Measurements from ENCODE around the gene FAM131A. TPM values are rescaled to one million over a fixed set of nuclear protein-coding genes. Genes with fewer than 3 reads are reported as not detected.

Gene FAM131A
- total RNA-seq, 2 experiments from 2014 or later = 3.6 to 4.4 TPM

- no peaks in the 10 kb centered on the region for H3K36me3 Mint-ChIP-seq (ENCODE audit: low read depth)
- no peak overlapping the region for H3K27ac Mint-ChIP-seq
- DNase-seq = no peak
- no peaks in the 10 kb centered on the region for H3K9me3 Mint-ChIP-seq
- H3K4me3 Mint-ChIP-seq = no peak overlapping the region
- ChIA-PET POLR2A (no interaction called here), CTCF (interaction anchor here (0.6 to 1.7 kb wide), 2 partner anchors 17 to 99 kb away, joined by 3 to 6 read pairs; no protein-coding TSS in a partner anchor)
- peaks cover 14% of the 10 kb centered on the region for H3K27me3 Mint-ChIP-seq
- no peaks in the 10 kb centered on the region for H3K4me1 Mint-ChIP-seq
Measured at GRCh38 chr3:184388164-184388935, 51.0 kb downstream of the FAM131A start.

GRCh38 chr3:184388936-184389230 is 51.5 kb downstream of the FAM131A start:
- no peaks in the 10 kb centered on the region for H3K36me3 Mint-ChIP-seq (ENCODE audit: low read depth)
- no peak overlapping the region for H3K27ac Mint-ChIP-seq
- CTCF ChIA-PET = interaction anchor here (0.6 to 1.7 kb wide), 2 partner anchors 17 to 98 kb away, joined by 3 to 6 read pairs; no protein-coding TSS in a partner anchor
- POLR2A ChIA-PET = no interaction called here
- peaks cover 14% of the 10 kb centered on the region for H3K27me3 Mint-ChIP-seq
- H3K9me3 Mint-ChIP-seq = no peaks in the 10 kb centered on the region
- DNase-seq = no peak
- no peaks in the 10 kb centered on the region for H3K4me1 Mint-ChIP-seq
- no peak overlapping the region for H3K4me3 Mint-ChIP-seq

- ChIA-PET POLR2A (no interaction called here), CTCF (interaction anchor here (1.5 to 1.7 kb wide), 2 partner anchors 16 to 18 kb away, joined by 3 to 6 read pairs; no protein-coding TSS in a partner anchor)
- Mint-ChIP-seq H3K27me3 (peaks cover 14% of the 10 kb centered on the region), H3K9me3 (no peaks in the 10 kb centered on the region), H3K4me1 (no peaks in the 10 kb centered on the region), H3K27ac (no peak overlapping the region), H3K36me3 (ENCODE audit: low read depth) (no peaks in the 10 kb centered on the region), H3K4me3 (no peak overlapping the region)
- no peak for DNase-seq
Measured at GRCh38 chr3:184389384-184389783, 52.0 kb downstream of the FAM131A start.

GRCh38 chr3:184389935-184390528 is 52.6 kb downstream of the FAM131A start:
- Mint-ChIP-seq H3K4me1 (no peaks in the 10 kb centered on the region), H3K9me3 (no peaks in the 10 kb centered on the region), H3K36me3 (ENCODE audit: low read depth) (no peaks in the 10 kb centered on the region), H3K27me3 (peaks cover 14% of the 10 kb centered on the region), H3K27ac (no peak overlapping the region), H3K4me3 (no peak overlapping the region)
- no peak for DNase-seq
- CTCF ChIA-PET = interaction anchor here (1.5 to 2.4 kb wide), 3 partner anchors 17 to 19 kb away, joined by 3 to 9 read pairs (median 6); no protein-coding TSS in a partner anchor
- POLR2A ChIA-PET = no interaction called here

GRCh38 chr3:184391266-184391665 is 53.9 kb downstream of the FAM131A start:
- H3K4me3 Mint-ChIP-seq = no peak overlapping the region
- CTCF ChIA-PET = interaction anchor here (2.4 kb wide), 1 partner anchor 20 kb away, joined by 9 read pairs; no protein-coding TSS in a partner anchor
- no peaks in the 10 kb centered on the region for H3K9me3 Mint-ChIP-seq

GRCh38 chr3:184395320-184395660 is 57.9 kb downstream of the FAM131A start:
- H3K4me1 Mint-ChIP-seq = no peaks in the 10 kb centered on the region
- H3K36me3 Mint-ChIP-seq (ENCODE audit: low read depth) = no peaks in the 10 kb centered on the region
- H3K27me3 Mint-ChIP-seq = peaks cover 15% of the 10 kb centered on the region
- H3K4me3 Mint-ChIP-seq = no peak overlapping the region
- ChIA-PET CTCF (no interaction called here), POLR2A (no interaction called here)
- DNase-seq = no peak
- no peak overlapping the region for H3K27ac Mint-ChIP-seq
- H3K9me3 Mint-ChIP-seq = no peaks in the 10 kb centered on the region

More at GRCh38 chr3:184391266-184391665, 53.9 kb downstream of the FAM131A start:
- Mint-ChIP-seq H3K27ac (no peak overlapping the region), H3K36me3 (ENCODE audit: low read depth) (no peaks in the 10 kb centered on the region), H3K4me1 (no peaks in the 10 kb centered on the region), H3K27me3 (peaks cover 11% of the 10 kb centered on the region)
- POLR2A ChIA-PET = no interaction called here
- no peak for DNase-seq

Other genes starting within 250 kb of the FAM131A start
- not detected for gene HTR3E, start 240.5 kb upstream of the FAM131A start, total RNA-seq
- gene EIF2B5, start 202.2 kb upstream of the FAM131A start, total RNA-seq = 10 to 100 TPM; 53.0 to 60.0 TPM
- gene DVL3, start 182.2 kb upstream of the FAM131A start, total RNA-seq = 10 to 100 TPM; 35.0 to 36.3 TPM
- gene AP2M1, start 162.7 kb upstream of the FAM131A start, total RNA-seq = 100 to 1,000 TPM; 222 to 223 TPM
- 10 to 100 TPM; 62.2 to 64.4 TPM for gene ABCF3, start 151.4 kb upstream of the FAM131A start, total RNA-seq
- gene VWA5B2, start 108.0 kb upstream of the FAM131A start, total RNA-seq = not detected
- gene ALG3, start 88.6 kb upstream of the FAM131A start, total RNA-seq = 10 to 100 TPM; 43.2 to 45.7 TPM
- 1 to 10 TPM; 4.2 to 4.7 TPM for gene EEF1AKMT4, start 87.9 kb upstream of the FAM131A start, total RNA-seq
- gene CAMK2N2, start 76.0 kb upstream of the FAM131A start, total RNA-seq = not detected
- not detected for gene ECE2, start 61.6 kb upstream of the FAM131A start, total RNA-seq
- 100 to 1,000 TPM; 188 to 193 TPM for gene PSMD2, start 38.4 kb upstream of the FAM131A start, total RNA-seq
- gene EIF4G1, start 23.0 kb upstream of the FAM131A start, total RNA-seq = 100 to 1,000 TPM; 269 to 300 TPM
- gene CLCN2, start 24.0 kb downstream of the FAM131A start, total RNA-seq = 1 to 10 TPM; 3.0 to 3.6 TPM
- 10 to 100 TPM; 74.4 to 79.9 TPM for gene POLR2H, start 24.1 kb downstream of the FAM131A start, total RNA-seq
- gene THPO, start 40.6 kb downstream of the FAM131A start, total RNA-seq = not detected
- gene CHRD, start 42.5 kb downstream of the FAM131A start, total RNA-seq = not detected
- gene EPHB3, start 224.2 kb downstream of the FAM131A start, total RNA-seq = under 1 TPM; 0.12 to 0.22 TPM